Central memory CD4-positive, alpha-beta T cell (primary cell): Measurements from ENCODE around the gene DCAF15.
"Not testable (repeated sequence)": the region's sequence is repeated elsewhere in the genome, so short reads cannot be mapped to it uniquely, and the experiment has no call there.

Experiments
- DNase-seq: peaks from one replicate; pipeline ENCODE4 v3.0.0; 2022
- total RNA-seq, 3 experiments: gene quantifications; one replicate each; lab custom pipeline; 2026; lab: John Stamatoyannopoulos, UW

Gene DCAF15
- total RNA-seq, result 58.5 to 77.1 (median 67.7) reads per million in 3 experiments

GRCh38 chr19:13952154-13952930, at the start of gene DCAF15:
TSS of gene DCAF15 (plus strand) at chr19:13952509. CDS start at chr19:13952513, 4 bp downstream.
- peak; percentile 99 for DNase-seq

GRCh38 chr19:13902993-13903555, 49.2 kb upstream of the DCAF15 start:
- DNase-seq, result peak; percentile 23

- peak; percentile 89 for DNase-seq
Observed at GRCh38 chr19:13905634-13906520, 46.4 kb upstream of the DCAF15 start, which contains the start of the genes BRME1 and CC2D1A. TSS of gene BRME1 (minus strand) at chr19:13906117. CDS start at chr19:13904892, 1,225 bp downstream. TSS of gene CC2D1A (plus strand) at chr19:13906201. CDS start at chr19:13906442, 241 bp downstream.

GRCh38 chr19:13906521-13906904, 45.8 kb upstream of the DCAF15 start:
- DNase-seq, result no peak

GRCh38 chr19:13906910-13907309, 45.4 kb upstream of the DCAF15 start:
- DNase-seq, result no peak

GRCh38 chr19:13908674-13909073, 43.6 kb upstream of the DCAF15 start:
- DNase-seq, result no peak

- DNase-seq, result no peak
Observed at GRCh38 chr19:13909430-13909829, 42.9 kb upstream of the DCAF15 start.

GRCh38 chr19:13913352-13913751, 39.0 kb upstream of the DCAF15 start:
- DNase-seq, result no peak

- no peak for DNase-seq
Observed at GRCh38 chr19:13914777-13915176, 37.5 kb upstream of the DCAF15 start.

- no peak for DNase-seq
Observed at GRCh38 chr19:13917888-13918406, 34.4 kb upstream of the DCAF15 start.

- no peak for DNase-seq
Observed at GRCh38 chr19:13918726-13919411, 33.4 kb upstream of the DCAF15 start.

- DNase-seq, result no peak
Observed at GRCh38 chr19:13920524-13920923, 31.8 kb upstream of the DCAF15 start.

GRCh38 chr19:13920940-13921747, 31.2 kb upstream of the DCAF15 start:
- DNase-seq, result no peak

GRCh38 chr19:13922118-13922517, 30.2 kb upstream of the DCAF15 start:
- not testable (repeated sequence) for DNase-seq

GRCh38 chr19:13923194-13923987, 28.9 kb upstream of the DCAF15 start:
- DNase-seq, result no peak

- no peak for DNase-seq
Observed at GRCh38 chr19:13926010-13926409, 26.3 kb upstream of the DCAF15 start.

GRCh38 chr19:13926715-13927114, 25.6 kb upstream of the DCAF15 start:
- DNase-seq, result no peak

- no peak for DNase-seq
Observed at GRCh38 chr19:13929340-13929739, 23.0 kb upstream of the DCAF15 start.

- no peak for DNase-seq
Observed at GRCh38 chr19:13929956-13930355, 22.4 kb upstream of the DCAF15 start.

- DNase-seq, result no peak
Observed at GRCh38 chr19:13930402-13930801, 21.9 kb upstream of the DCAF15 start.
